Frontal cortex (tissue), 4 donors: ENCODE data around the gene MIP. TPM values are rescaled to one million over a fixed set of nuclear protein-coding genes. Genes with fewer than 3 reads are reported as not detected.
A peak's percentile ranks its signal among the peaks of the same experiment; 100 is the strongest.
"Not testable (repeated sequence)": the region's sequence is repeated elsewhere in the genome, so short reads cannot be mapped to it uniquely, and the experiment has no call there.

Source experiments
- DNase-seq, 2 donors: peaks; one replicate each; pipeline ENCODE4 v3.0.0; 2012; ENCODE audit warnings: low spot score in 2 of 2
- FAIRE-seq: peaks from 2 replicates; lab custom pipeline; 2012; peaks lifted over from hg19 to GRCh38; lab: Jason Lieb, UNC
- total RNA-seq: library from RNA; depleted of rRNA; stranded (reverse); fragments of >200 nt; gene quantifications from one replicate; pipeline ENCODE4 v1.2.3, GENCODE V29; 2014
- donor health status: control.
- donor health status: control.
- donor health status: control.

Gene MIP
- total RNA-seq, 1 donor from 2014 or later = 0.41 TPM

GRCh38 chr12:56469007-56469930 is 14.8 kb upstream of the MIP start:
- FAIRE-seq = no peak
- peak in 1 of 2 donors; percentile 22 for DNase-seq

GRCh38 chr12:56468216-56469006 is 14.0 kb upstream of the MIP start, which contains the start of gene SPRYD4:
SPRYD4 (plus strand) TSS chr12:56468578; CDS start chr12:56468592, 14 bp downstream.
- DNase-seq = peak; percentile 82 to 92
- FAIRE-seq = no peak

- FAIRE-seq = no peak
- DNase-seq = no peak
These were observed 8.1 kb upstream of the MIP start for GRCh38 chr12:56462565-56462964.

GRCh38 chr12:56461235-56462159 is 7.0 kb upstream of the MIP start:
- FAIRE-seq (no peak), DNase-seq (no peak)

DNA sequence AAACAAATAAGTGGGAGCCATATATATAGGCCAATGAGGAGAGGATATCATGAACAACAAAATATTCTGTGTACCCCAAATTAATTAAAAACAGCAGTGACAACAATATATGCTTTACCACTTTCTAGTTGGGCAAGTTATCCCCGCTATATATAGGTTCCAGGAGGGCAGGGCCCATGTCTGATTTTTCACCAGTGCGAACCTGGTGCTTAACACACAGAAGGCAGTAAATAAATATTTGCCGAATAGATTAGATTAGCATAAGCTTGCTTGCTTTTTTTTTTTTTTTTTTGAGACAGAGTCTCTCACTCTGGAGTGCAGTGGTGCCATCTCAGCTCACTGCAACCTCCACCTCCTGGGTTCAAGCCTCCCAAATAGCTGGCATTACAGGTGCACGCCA is 3.4 kb upstream of the MIP start:
- DNase-seq = no peak
- no peak for FAIRE-seq

GRCh38 chr12:56451147-56451546 is 3.3 kb downstream of the MIP start:
- no peak for DNase-seq

DNA sequence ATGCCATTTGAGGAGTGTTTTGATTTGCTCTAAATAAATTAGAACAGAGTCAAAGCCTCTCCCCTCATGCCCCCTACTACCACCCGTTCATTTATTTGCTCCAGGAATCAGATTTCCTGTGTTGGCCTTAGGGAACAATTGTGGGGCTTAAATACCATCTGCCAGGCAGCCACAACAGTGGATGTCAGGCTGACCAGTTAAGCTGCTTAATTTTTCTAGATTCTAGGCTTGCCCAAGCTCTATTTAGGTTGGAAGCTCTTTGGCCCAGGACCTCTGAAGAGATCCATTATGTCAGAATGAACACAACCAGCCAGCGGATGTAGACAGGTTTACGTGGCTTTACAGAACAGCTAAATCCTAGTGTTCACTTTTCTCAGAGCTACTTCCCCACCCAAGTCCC is 4.2 kb downstream of the MIP start:
- FAIRE-seq = no peak
- no peak for DNase-seq

More at GRCh38 chr12:56451147-56451546, 3.3 kb downstream of the MIP start:
- FAIRE-seq = no peak

- DNase-seq (no peak), FAIRE-seq (no peak)
These were observed 4.9 kb downstream of the MIP start for GRCh38 chr12:56449622-56449984.

DNA sequence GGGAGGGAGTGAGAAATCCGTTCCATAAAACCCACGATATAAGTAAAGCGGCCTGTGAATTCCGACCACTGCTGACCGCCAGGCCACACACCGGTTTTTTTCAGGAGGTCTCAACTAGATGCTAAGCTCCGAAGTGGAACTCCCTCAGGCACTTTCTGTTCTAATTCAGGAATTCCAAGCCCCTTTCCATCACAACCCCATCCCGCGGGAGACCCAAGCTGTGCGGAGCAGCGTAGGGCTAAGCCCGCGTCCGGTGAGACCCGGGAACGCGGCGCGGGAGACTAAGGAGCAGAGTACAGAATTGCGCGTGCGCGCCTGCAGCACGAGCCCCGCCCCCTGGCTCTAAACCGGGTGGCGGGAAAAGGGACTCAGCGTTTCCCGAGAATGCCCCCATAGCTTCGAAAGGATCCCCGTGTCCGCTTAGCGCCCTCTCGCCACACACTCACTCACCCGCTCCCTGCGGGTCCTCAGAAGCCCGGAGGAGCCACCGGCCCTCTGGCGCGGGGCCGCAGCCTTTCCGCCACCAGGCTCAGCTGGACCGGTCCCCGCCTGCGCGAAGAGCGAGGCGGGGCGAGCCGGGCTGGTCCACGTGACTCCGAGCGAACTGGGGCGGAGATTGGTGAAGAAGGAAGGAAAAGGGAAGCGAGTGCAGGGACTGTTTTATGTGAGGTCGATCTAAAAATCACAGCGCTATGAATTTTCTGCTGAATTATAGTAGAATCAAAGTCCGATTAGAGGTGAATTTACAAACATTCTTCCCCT is 5.4 kb downstream of the MIP start, which contains the start of gene TIMELESS:
TSS of gene TIMELESS (minus strand) at position 567 of the 762 bp plus-strand sequence. CDS start 15,256 bp downstream, outside the sequence.
- FAIRE-seq (no peak), DNase-seq (peak; percentile 87 to 95)

GRCh38 chr12:56443208-56443607 is 11.2 kb downstream of the MIP start:
- not testable (repeated sequence) for DNase-seq, FAIRE-seq

GRCh38 chr12:56437430-56438176 is 16.9 kb downstream of the MIP start:
- FAIRE-seq (no peak), DNase-seq (no peak)

- DNase-seq (no peak), FAIRE-seq (no peak)
These were observed 19.6 kb downstream of the MIP start for GRCh38 chr12:56434828-56435227.

DNA sequence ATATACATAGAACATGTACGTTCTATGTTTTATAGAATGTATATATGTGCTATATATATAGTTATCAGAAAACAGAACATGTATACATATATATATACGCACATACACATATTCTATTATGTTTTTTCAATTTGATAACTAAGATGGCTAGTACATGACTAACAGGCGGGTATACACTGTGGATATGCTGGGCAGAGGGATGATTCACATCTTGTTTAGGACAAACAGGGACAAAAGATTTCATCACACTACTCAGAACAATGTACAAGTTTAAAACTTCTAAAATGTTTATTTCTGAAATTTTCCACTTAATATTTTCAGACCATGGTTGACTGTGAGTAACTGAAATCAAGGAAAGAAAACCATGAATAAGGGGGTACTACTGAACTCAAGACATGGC is 22.6 kb downstream of the MIP start:
- FAIRE-seq = no peak

DNA sequence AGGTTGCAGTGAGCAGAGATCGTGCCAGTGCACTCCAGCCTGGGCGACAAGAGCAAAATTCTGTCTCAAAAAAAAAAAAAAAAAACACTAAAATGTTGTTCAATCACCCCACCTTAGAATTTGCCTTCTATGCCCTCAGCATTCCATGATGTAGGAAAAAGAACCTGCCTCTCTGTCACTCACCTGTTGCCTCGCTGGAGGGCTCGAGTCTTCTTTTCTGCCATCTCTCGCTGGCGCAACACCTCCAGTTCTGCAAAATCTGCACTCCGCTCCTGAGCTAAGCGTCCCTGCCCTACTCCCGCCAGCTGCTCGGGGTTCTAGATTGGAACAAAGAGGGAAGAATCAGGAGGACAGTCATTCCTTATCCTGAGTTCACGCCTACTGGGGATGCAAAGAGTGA is 23.2 kb downstream of the MIP start:
- no peak for DNase-seq
- no peak for FAIRE-seq

More for the DNA sequence above, 22.6 kb downstream of the MIP start:
- no peak for DNase-seq

DNA sequence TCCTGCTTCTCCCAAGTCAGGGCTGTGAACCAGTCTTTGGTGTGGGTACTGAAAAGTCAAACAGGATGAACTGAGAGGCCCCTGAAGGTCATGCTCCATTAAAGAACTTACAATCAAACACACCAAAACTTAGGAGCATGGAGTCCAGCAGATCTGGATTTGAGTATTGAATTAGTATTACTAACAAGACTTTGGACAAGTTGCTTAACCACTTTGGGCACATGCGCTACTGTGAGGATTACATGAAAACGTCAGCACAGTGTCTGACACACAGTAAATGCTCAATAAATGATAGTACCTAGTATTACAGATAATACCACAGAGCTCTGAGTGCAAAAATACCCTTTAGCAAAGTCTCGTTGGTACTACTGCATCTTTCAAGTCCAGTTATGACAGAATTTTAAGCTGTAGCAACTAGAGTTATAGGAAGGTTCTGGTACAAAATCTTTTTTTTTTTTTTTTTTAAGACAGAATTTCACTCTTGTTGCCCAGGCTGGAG is 28.5 kb downstream of the MIP start:
- FAIRE-seq (no peak), DNase-seq (no peak)

DNA sequence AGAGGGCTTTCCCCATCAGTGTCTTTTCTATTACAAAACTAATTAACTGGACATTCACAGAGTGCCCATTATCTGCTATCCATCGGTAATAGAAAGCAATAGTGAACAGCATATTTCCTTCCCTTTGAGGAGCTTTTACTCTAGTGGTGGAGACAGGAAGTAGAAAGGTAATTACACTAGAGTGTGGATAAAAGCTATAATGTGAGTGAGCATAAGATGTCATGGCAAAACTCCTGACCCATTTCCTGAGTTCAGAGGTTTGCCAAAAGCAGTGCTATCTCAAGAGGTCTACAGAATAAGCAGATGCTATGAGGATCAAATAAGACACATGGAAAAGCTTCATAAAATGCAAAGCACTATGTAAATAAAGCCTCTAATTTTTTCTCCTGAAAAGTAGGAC is 29.3 kb downstream of the MIP start:
- no peak for FAIRE-seq
- DNase-seq = no peak

DNA sequence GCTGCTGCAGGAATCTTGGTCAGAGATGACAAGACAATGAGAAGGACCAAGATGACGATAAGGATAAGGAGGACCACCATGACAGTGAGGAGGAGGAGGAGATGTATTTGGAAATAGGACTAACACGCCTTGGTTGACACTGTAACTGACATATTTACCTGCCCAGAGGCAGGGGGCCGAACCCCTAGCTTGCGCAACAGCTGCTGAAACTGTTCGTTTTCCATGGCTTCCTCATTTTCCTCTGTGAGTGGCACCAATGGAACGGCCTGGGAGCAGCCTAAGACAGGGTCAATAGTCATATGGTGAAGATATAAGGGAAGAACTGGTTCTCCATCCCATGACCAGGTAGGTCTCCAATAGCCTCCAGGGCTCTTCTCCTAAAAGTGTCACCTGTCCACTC is 34.0 kb downstream of the MIP start:
- DNase-seq = no peak
- no peak for FAIRE-seq

- FAIRE-seq = no peak
- DNase-seq = no peak
These were observed 36.7 kb downstream of the MIP start for GRCh38 chr12:56417739-56418138.
